HL-60 (cell line): Measurements from ENCODE around the gene ZMIZ2.

Experiments used
- DNase-seq, 2 experiments: peaks; one replicate each; pipeline ENCODE4 v3.0.0-alpha.2; 2010 to 2020; ENCODE audit warnings: low read depth in 1 of 2, low spot score in 1 of 2
- H3K27ac ChIP-seq: fragments of 250-450 bp; sonication (Bioruptor Pico); replicated peaks from 2 replicates; pipeline ENCODE4 v1.5.1; 2020; ENCODE audit warnings: mild to moderate bottlenecking, moderate library complexity
- H3K27me3 ChIP-seq: fragments of 250-450 bp; sonication (Bioruptor Pico); 2 replicates; pipeline ENCODE4 v1.5.1; 2021; ENCODE audit warnings: mild to moderate bottlenecking, moderate library complexity; ENCODE audit not compliant: insufficient read depth, poor library complexity, severe bottlenecking
- H3K4me3 ChIP-seq: replicated peaks from 2 replicates; pipeline ENCODE4 v1.5.1; 2011; ENCODE audit warnings: mild to moderate bottlenecking, control low read depth, low read length; ENCODE audit not compliant: insufficient read depth
- CTCF ChIP-seq: IDR thresholded peaks from one replicate; pipeline ENCODE4 v1.5.1; 2011; ENCODE audit warnings: low read length, control low read depth, inconsistent platforms; ENCODE audit not compliant: insufficient read depth
- GABPA ChIP-seq: IDR thresholded peaks from 2 replicates; pipeline ENCODE4 v1.6.1; 2012; ENCODE audit warnings: low read depth
- POLR2AphosphoS5 ChIP-seq: IDR thresholded peaks from 2 replicates; pipeline ENCODE4 v1.6.1; 2012; ENCODE audit warnings: low read depth
- REST ChIP-seq: IDR thresholded peaks from 2 replicates; pipeline ENCODE4 v1.6.1; 2012; ENCODE audit warnings: low read depth; ENCODE audit not compliant: insufficient replicate concordance
- SPI1 ChIP-seq: IDR thresholded peaks from 2 replicates; pipeline ENCODE4 v1.6.1; 2012; ENCODE audit warnings: low read depth, mild to moderate bottlenecking, borderline replicate concordance

ZMIZ2 gene

GRCh38 chr7:44761207-44762161, 12.8 kb downstream of the ZMIZ2 start:
- no peak for DNase-seq
- H3K4me3 ChIP-seq: no peak overlapping the region
- H3K27me3 ChIP-seq: no peaks in the 10 kb centered on the region
- H3K27ac ChIP-seq: no peak overlapping the region
- TF ChIP-seq SPI1 (no peak), POLR2AphosphoS5 (no peak), REST (no peak)

- no peak for TF ChIP-seq POLR2AphosphoS5
- Histone ChIP-seq H3K27me3 (no peaks in the 10 kb centered on the region), H3K4me3 (no peak overlapping the region), H3K27ac (no peak overlapping the region)
- no peak for DNase-seq
These were observed 13.7 kb downstream of the ZMIZ2 start for GRCh38 chr7:44762300-44762699.

- Histone ChIP-seq H3K4me3 (no peak overlapping the region), H3K27ac (no peak overlapping the region), H3K27me3 (no peaks in the 10 kb centered on the region)
- TF ChIP-seq POLR2AphosphoS5 (no peak), CTCF (no peak), REST (no peak), GABPA (no peak), SPI1 (no peak)
- DNase-seq: no peak
These were observed 14.3 kb downstream of the ZMIZ2 start for GRCh38 chr7:44762726-44763522.

GRCh38 chr7:44764081-44764480, 15.4 kb downstream of the ZMIZ2 start:
- TF ChIP-seq SPI1 (no peak), REST (no peak), CTCF (no peak), POLR2AphosphoS5 (no peak), GABPA (no peak)
- no peak for DNase-seq
- Histone ChIP-seq H3K27me3 (no peaks in the 10 kb centered on the region), H3K4me3 (no peak overlapping the region), H3K27ac (no peak overlapping the region)
